ENCODE data around the gene SFSWAP.

SFSWAP gene

DNA sequence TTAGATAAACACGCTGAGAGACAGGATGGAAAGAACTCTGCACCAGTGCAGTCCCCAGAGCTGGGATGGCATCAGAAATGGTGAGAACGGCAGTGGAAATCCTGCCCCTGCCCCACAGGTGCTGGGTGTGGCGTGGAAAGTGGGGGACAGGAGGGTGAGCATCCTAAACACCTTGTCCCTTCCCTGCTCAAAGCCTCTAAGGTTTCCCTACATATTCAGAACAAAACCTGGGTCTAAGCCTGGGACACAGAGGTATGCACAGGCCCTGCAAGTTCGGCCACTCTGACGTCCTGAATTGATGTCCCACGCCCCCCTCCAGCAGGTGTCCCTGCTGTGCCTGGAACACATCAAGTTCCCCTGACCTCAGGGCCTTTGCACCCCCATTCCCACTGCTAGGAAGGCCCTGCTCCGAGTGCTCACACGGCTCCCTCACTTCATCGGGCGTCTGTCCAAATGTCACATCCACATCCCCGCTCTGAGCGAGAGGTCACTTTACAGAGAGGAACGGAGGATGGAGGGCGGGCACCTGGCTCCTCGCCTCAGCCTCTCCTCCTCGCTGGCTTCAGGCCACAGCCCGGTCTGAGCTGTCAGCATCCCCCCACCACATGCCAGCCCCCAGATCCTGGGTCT lies 38.5 kb upstream of the SFSWAP start:
- TF ChIP-seq RAD21 (IDR thresholded peaks at IDR 0.05; ENCODE audit: low read depth) = no peak
- no peak for TF ChIP-seq CEBPB (IDR thresholded peaks at IDR 0.05)
- TF ChIP-seq TCF12 (IDR thresholded peaks at IDR 0.05; ENCODE audit: low read depth) = no peak
- no peak for TF ChIP-seq YY1 (IDR thresholded peaks at IDR 0.05; ENCODE audit: low read depth)
- TF ChIP-seq MAX (IDR thresholded peaks at IDR 0.05) = no peak
- TF ChIP-seq ZBTB7A (IDR thresholded peaks at IDR 0.05; ENCODE audit: low read depth) = no peak
- no peak for TF ChIP-seq EGR1 (IDR thresholded peaks at IDR 0.05)

- TF ChIP-seq RAD21 (IDR thresholded peaks at IDR 0.05; ENCODE audit: low read depth) = no peak
- no peak for TF ChIP-seq EGR1 (IDR thresholded peaks at IDR 0.05)
- TF ChIP-seq MAX (IDR thresholded peaks at IDR 0.05) = no peak
- TF ChIP-seq, protein P1, sequence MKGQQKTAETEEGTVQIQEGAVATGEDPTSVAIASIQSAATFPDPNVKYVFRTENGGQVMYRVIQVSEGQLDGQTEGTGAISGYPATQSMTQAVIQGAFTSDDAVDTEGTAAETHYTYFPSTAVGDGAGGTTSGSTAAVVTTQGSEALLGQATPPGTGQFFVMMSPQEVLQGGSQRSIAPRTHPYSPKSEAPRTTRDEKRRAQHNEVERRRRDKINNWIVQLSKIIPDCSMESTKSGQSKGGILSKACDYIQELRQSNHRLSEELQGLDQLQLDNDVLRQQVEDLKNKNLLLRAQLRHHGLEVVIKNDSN (IDR thresholded peaks at IDR 0.05) = no peak
- TF ChIP-seq TAF1 (IDR thresholded peaks at IDR 0.05; ENCODE audit: low read depth) = no peak
- no peak for TF ChIP-seq NFIC (IDR thresholded peaks at IDR 0.05)
- TF ChIP-seq REST (IDR thresholded peaks at IDR 0.05; ENCODE audit: low read depth) = no peak
- TF ChIP-seq CREB1 (IDR thresholded peaks at IDR 0.05; ENCODE audit: low read depth) = no peak
- TF ChIP-seq TCF12 (IDR thresholded peaks at IDR 0.05; ENCODE audit: low read depth) = no peak
- no peak for TF ChIP-seq FOXM1 (IDR thresholded peaks at IDR 0.05; ENCODE audit: borderline replicate concordance, low read depth)
- no peak for TF ChIP-seq YY1 (IDR thresholded peaks at IDR 0.05; ENCODE audit: low read depth)
- no peak for TF ChIP-seq CEBPB (IDR thresholded peaks at IDR 0.05)
- no peak for TF ChIP-seq EP300 (IDR thresholded peaks at IDR 0.05; ENCODE audit: borderline replicate concordance)
These were observed 37.7 kb upstream of the SFSWAP start for GRCh38 chr12:131672941-131673887.

DNA sequence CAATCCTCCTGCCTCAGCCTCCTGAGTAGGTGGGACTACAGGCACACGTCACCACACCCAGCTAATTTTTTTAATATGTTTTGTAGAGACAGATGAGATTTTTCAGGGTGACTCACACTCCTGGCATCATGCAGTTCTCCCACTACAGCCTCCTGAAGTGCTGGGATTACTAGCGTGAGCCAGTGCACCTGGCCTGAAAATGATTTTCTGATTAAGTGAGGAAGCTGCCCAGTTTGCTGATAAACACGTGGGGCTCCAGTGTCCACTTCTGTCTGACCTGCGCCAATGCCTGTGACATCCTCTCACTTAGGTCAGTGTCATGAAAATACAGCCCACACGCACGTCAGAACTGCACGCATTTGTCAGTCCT lies 37.0 kb upstream of the SFSWAP start:
- TF ChIP-seq, protein P1 (IDR thresholded peaks at IDR 0.05) = no peak
- TF ChIP-seq FOXM1 (IDR thresholded peaks at IDR 0.05; ENCODE audit: borderline replicate concordance, low read depth) (no peak), TEAD4 (IDR thresholded peaks at IDR 0.05) (no peak), YY1 (IDR thresholded peaks at IDR 0.05; ENCODE audit: low read depth) (no peak), CEBPB (IDR thresholded peaks at IDR 0.05) (no peak), NFIC (IDR thresholded peaks at IDR 0.05) (no peak)

DNA sequence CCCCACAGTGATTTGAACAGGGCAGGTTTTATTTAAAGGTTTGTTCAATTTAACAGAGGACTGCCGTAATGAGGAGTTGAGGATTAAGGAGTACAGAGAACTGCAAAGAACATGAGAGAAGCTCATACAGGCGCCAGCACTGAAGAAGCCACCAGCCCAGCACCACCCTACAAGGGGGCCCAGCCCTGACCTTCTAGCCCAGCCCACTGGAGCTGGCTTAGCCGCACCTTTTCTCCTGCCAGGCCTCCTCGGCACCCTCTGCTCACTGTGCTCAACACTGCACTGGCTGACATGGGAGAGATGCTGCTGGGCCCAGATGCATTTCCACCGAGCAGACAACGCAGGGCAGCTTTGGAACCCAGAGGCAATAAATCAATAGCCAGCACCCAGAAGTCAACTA lies 36.5 kb upstream of the SFSWAP start:
- TF ChIP-seq CEBPB (IDR thresholded peaks at IDR 0.05) (no peak), RAD21 (IDR thresholded peaks at IDR 0.05; ENCODE audit: low read depth) (no peak), TAF1 (IDR thresholded peaks at IDR 0.05; ENCODE audit: low read depth) (no peak), EGR1 (IDR thresholded peaks at IDR 0.05) (no peak), FOXM1 (IDR thresholded peaks at IDR 0.05; ENCODE audit: borderline replicate concordance, low read depth) (no peak), CREB1 (IDR thresholded peaks at IDR 0.05; ENCODE audit: low read depth) (no peak), NFIC (IDR thresholded peaks at IDR 0.05) (no peak), EP300 (IDR thresholded peaks at IDR 0.05; ENCODE audit: borderline replicate concordance) (no peak), YY1 (IDR thresholded peaks at IDR 0.05; ENCODE audit: low read depth) (no peak), REST (IDR thresholded peaks at IDR 0.05; ENCODE audit: low read depth) (no peak)

DNA sequence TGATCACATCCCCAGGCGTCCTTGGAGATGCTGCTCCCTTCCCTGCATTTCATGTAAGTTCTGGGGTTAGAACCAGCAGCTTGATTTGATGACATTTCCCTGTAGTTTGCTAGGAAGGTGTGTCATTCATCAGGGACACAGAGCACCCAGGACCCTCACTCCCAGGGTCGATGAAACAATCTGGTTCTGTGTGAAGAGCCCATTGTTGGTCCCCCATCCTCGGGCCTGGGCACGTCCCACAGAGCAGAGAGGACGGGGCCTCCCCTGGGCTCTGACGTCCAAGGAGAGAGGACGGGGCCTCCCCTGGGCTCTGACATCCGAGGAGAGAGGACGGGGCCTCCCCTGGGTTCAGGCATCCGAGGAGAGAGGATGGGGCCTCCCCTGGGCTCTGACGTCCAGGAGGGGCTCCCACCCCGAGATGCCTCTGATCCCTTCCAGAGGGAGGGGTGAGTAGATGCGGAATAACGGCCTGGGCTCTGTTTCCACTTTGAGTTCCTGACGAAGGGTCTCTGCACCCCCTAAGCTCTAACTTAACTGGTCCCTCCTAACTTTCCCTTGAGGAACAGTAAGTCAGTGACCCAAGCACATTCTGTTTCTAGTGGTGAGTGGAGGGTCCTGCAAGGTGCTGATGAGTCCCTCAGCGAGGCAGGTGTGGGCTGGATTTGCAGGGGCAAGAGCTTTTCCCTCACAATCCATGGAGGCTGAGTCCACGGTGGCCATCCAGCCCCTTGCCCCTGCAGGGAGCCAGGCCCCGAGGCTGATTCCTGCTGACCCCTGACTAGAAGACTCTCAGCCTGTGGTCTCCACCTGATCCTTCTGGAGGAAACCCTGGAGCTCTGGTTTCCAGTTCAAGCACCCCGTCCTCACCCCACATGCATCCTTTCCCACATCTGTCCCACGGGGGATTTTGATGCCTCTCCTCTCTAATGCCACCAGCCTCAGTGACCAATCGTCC lies 35.5 kb upstream of the SFSWAP start:
- TF ChIP-seq TEAD4 (IDR thresholded peaks at IDR 0.05) (no peak), MAX (IDR thresholded peaks at IDR 0.05) (no peak), EGR1 (IDR thresholded peaks at IDR 0.05) (no peak), EP300 (IDR thresholded peaks at IDR 0.05; ENCODE audit: borderline replicate concordance) (no peak)

All from Ishikawa (cell line).